NCI-H1048 (cell line): Measurements from ENCODE around the gene NLRP14.

Source experiments
- DNase-seq: peaks from one replicate; lab custom pipeline; 2025; lab: John Stamatoyannopoulos, UW

Gene NLRP14

GRCh38 chr11:7056828-7057513 lies 36.7 kb downstream of the NLRP14 start:
- no peak for DNase-seq

GRCh38 chr11:7057641-7058040 lies 37.4 kb downstream of the NLRP14 start:
- no peak for DNase-seq

DNA sequence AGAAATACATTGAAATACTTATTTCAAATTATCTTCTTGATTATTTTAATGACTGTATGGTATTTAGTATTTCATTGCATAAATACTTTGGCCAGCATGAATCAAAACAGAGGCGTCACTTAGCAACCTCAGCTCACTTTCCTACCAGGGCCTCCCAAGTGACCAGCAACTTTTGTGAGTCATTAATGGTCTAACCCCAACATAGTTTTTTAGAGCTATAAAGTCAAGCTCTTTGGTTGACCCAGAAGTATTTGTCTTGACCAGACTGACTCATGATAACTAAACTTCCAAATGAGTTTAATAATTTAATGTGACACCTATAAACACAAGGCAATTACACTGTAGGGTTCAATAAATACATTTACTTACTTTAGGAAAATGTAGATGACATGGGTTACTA lies 40.6 kb downstream of the NLRP14 start:
- DNase-seq: no peak

GRCh38 chr11:7062534-7062933 lies 42.3 kb downstream of the NLRP14 start:
- DNase-seq: no peak

DNA sequence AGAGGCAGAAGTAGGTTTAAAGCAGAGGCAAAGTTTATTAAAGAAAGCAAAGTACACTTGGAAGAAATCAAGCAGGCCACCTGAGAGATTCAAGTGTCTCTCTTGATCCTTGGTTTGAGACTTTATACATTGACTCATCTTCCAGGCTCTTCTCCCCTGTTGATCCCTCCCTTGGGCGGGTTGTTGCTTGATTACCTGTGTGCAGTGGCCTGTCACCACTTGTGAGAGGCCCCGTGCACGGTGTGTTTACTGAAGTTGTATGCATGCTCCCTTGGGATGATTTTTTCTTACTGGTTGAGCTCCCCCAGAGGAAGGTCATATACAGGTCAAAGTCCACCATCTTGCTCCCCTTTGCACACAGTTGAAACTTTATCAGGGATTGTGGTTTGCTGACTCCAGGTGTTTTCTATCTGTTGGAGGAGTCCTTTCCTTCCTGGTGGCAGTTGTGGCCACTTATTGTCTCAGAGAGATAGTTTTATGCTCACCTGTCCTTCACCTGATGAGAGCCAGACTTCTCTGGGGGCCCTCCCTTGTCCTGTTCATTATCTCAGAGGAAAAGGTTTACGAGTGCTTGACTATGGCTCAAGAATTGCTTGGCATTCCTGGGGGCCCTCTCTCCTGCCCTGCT lies 52.2 kb downstream of the NLRP14 start:
- no peak for DNase-seq

- DNase-seq: no peak
Observed at GRCh38 chr11:7077101-7077500, 56.8 kb downstream of the NLRP14 start.

GRCh38 chr11:7079545-7080135 lies 59.4 kb downstream of the NLRP14 start:
- no peak for DNase-seq

DNA sequence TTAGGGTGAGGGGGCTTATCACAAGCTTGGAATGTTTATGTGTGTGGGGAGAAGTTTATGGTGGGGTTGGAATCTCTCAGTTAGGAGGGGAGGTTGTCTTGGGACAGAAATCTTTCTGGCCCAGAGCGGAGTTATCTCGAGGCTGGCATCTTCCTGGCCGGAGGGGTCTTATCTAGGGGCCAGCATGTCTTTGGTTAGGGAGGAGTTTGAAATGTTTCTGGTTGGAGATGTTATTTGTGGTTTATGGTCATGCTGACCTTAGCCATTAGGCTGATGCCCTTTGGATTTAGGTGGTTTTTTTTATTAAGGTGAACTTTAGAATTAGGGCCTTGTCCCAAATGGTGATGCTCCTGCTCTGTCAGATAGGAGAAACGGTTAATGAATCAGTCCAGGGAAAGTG lies 60.6 kb downstream of the NLRP14 start:
- no peak for DNase-seq

- no peak for DNase-seq
Observed at GRCh38 chr11:7081441-7081840, 61.2 kb downstream of the NLRP14 start.

DNA sequence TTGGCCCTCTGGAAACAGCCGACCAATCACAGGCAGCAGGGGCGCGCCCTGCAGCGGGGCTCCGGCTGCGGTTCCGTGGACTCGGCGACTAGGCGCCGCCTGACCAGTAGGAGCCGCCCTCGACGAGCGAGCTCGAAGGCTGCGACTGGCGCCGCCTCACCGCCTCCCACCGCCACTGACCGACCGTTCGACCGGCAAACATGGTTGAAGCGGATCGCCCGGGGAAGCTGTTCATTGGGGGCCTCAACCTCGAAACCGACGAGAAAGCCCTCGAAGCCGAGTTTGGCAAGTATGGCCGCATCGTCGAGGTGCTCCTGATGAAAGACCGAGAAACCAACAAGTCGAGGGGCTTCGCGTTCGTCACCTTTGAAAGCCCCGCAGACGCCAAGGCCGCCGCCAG lies 68.6 kb downstream of the NLRP14 start, which contains the start of gene RBMXL2:
TSS of gene RBMXL2 (plus strand) at position 78 of the 400 bp plus-strand sequence. CDS start at position 201, 123 bp downstream.
- DNase-seq: no peak

DNA sequence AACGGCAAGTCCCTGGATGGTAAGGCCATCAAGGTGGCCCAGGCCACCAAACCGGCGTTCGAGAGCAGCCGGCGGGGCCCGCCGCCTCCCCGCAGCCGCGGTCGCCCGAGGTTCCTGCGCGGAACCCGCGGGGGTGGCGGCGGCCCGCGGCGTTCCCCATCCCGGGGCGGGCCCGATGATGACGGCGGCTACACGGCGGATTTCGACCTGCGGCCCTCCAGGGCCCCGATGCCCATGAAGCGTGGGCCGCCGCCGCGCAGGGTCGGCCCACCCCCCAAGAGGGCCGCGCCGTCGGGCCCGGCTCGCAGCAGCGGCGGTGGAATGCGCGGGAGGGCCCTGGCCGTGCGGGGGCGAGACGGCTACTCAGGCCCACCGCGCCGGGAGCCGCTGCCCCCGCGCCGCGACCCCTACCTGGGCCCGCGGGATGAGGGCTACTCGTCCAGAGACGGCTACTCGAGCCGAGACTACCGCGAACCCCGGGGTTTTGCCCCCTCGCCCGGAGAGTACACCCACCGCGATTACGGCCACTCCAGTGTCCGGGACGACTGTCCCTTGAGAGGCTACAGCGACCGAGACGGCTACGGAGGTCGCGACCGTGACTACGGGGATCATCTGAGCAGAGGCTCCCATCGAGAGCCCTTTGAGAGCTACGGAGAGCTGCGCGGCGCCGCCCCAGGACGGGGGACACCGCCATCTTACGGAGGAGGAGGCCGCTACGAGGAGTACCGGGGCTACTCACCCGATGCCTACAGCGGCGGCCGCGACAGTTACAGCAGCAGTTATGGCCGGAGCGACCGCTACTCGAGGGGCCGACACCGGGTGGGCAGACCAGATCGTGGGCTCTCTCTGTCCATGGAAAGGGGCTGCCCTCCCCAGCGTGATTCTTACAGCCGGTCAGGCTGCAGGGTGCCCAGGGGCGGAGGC lies 69.3 kb downstream of the NLRP14 start:
- no peak for DNase-seq

DNA sequence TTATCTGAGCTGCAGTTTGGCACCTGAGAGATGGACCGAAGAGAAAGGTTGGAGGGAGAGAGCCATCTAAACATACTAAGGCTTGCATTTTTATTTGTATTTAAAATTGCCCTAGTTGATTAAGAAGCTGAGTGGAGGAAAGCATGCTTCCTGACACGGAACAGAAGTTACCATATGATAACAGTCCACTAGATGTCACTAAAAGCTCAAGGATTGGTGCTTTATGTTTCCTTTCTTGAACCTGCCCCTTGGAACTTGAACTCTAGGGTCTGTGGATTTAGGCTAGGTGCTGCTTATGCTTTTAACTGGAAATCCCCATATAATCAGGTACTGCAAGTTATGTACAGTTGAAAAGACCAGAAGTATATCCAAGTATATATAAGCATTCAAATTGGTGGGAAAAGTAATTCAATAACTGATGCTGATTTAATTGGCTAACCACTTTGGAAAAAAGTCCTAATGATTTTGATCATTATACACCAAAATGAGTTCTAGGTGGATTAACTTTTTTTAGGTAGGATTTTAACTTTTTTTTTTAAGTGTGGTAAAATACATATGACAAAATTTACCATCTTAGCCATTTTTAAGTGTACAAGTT lies 78.1 kb downstream of the NLRP14 start:
- no peak for DNase-seq

DNA sequence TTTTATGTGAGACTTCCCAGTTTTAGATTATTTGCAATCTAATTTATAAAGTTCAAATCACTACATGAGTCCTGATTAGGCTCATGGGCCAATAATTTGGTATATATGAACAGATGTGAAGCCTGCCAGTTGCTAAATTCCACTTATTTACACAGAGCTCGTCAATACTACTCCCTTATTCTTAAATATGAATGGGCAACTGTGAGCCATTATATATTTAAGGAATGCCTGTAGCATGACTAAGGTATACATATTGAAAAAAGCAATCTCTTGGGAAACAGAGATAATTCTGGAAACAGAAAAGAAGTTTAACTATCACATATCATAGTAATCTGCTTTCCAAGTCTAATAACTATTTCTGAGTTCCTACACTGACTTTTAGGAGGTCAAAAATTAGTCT lies 95.5 kb downstream of the NLRP14 start:
- DNase-seq: no peak

DNA sequence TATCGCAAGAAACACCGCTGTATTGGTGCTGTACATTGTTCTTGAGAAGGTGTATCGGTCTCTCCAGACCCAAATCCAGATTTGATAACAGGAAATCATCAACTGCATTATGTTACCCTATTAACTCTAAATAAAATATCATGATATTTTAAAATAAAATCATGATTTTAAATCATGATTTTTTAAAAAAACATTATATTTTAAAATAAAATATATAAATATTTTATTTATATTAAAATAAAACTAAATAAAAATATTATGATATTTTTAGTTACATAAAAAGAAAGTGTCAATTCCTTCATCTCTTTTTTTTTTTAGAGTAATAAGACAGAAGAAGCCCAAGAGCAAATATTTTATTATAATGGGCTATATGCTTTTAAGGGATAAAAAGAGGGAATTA lies 96.1 kb downstream of the NLRP14 start:
- DNase-seq: no peak
